ENCODE data around the gene ZNF384.
"Not testable (repeated sequence)": the region's sequence is repeated elsewhere in the genome, so short reads cannot be mapped to it uniquely, and the experiment has no call there.

Gene ZNF384

GRCh38 chr12:6688999-6689882, at the start of gene ZNF384:
TSS of gene ZNF384 (minus strand) at chr12:6689375. CDS start at chr12:6679520, 9,855 bp downstream.
- peak; percentile 98 for DNase-seq

- no peak for DNase-seq
Measured at GRCh38 chr12:6736754-6737153, 47.6 kb upstream of the ZNF384 start.

- peak; percentile 45 for DNase-seq
Measured at GRCh38 chr12:6735448-6736191, 46.4 kb upstream of the ZNF384 start.

GRCh38 chr12:6734506-6735387, 45.6 kb upstream of the ZNF384 start:
- DNase-seq: no peak

- DNase-seq: no peak
Measured at GRCh38 chr12:6730169-6730568, 41.0 kb upstream of the ZNF384 start.

- no peak for DNase-seq
Measured at GRCh38 chr12:6729186-6729585, 40.0 kb upstream of the ZNF384 start.

GRCh38 chr12:6725350-6725749, 36.2 kb upstream of the ZNF384 start:
- DNase-seq: no peak

GRCh38 chr12:6724409-6724797, 35.2 kb upstream of the ZNF384 start:
- DNase-seq: no peak

- DNase-seq: peak; percentile 99
Measured at GRCh38 chr12:6723607-6724408, 34.6 kb upstream of the ZNF384 start, which contains the start of gene COPS7A. TSS of gene COPS7A (plus strand) at chr12:6724046. CDS start at chr12:6724657, 611 bp downstream.

- no peak for DNase-seq
Measured at GRCh38 chr12:6722863-6723262, 33.7 kb upstream of the ZNF384 start.

GRCh38 chr12:6716874-6717437, 27.8 kb upstream of the ZNF384 start:
- DNase-seq: no peak

GRCh38 chr12:6716031-6716873, 27.1 kb upstream of the ZNF384 start:
- not testable (repeated sequence) for DNase-seq

- DNase-seq: no peak
Measured at GRCh38 chr12:6708960-6709394, 19.8 kb upstream of the ZNF384 start.

GRCh38 chr12:6708351-6708750, 19.2 kb upstream of the ZNF384 start:
- not testable (repeated sequence) for DNase-seq

GRCh38 chr12:6703631-6704030, 14.5 kb upstream of the ZNF384 start:
- peak; percentile 7 for DNase-seq

- DNase-seq: no peak
Measured at GRCh38 chr12:6701078-6701768, 12.0 kb upstream of the ZNF384 start.

GRCh38 chr12:6700646-6701051, 11.5 kb upstream of the ZNF384 start, which contains the start of gene PIANP:
TSS of gene PIANP (minus strand) at chr12:6700815. CDS start at chr12:6698061, 2,754 bp downstream.
- DNase-seq: no peak

GRCh38 chr12:6699989-6700645, 10.9 kb upstream of the ZNF384 start:
- no peak for DNase-seq

Data from DMS153 (cell line).